ENCODE measurements around the gene LSAMP.

Gene LSAMP

GRCh38 chr3:115999613-116000012 is 445.7 kb downstream of the LSAMP start:
- no peak for DNase-seq

- no peak for DNase-seq
Observed at GRCh38 chr3:115999001-115999585, 446.2 kb downstream of the LSAMP start.

GRCh38 chr3:115996420-115997108 is 448.7 kb downstream of the LSAMP start:
- DNase-seq: no peak

GRCh38 chr3:115990669-115991068 is 454.6 kb downstream of the LSAMP start:
- DNase-seq: no peak

- no peak for DNase-seq
Observed at GRCh38 chr3:115989684-115990421, 455.4 kb downstream of the LSAMP start.

GRCh38 chr3:115986555-115987207 is 458.6 kb downstream of the LSAMP start:
- no peak for DNase-seq

GRCh38 chr3:115982629-115983028 is 462.7 kb downstream of the LSAMP start:
- no peak for DNase-seq

GRCh38 chr3:115982108-115982507 is 463.2 kb downstream of the LSAMP start:
- DNase-seq: no peak

- no peak for DNase-seq
Observed at GRCh38 chr3:115980709-115981108, 464.6 kb downstream of the LSAMP start.

- no peak for DNase-seq
Observed at GRCh38 chr3:115977866-115978265, 467.4 kb downstream of the LSAMP start.

- no peak for DNase-seq
Observed at GRCh38 chr3:115975796-115976195, 469.5 kb downstream of the LSAMP start.

- no peak for DNase-seq
Observed at GRCh38 chr3:115975353-115975752, 469.9 kb downstream of the LSAMP start.

GRCh38 chr3:115974940-115975339 is 470.3 kb downstream of the LSAMP start:
- no peak for DNase-seq

GRCh38 chr3:115968871-115969270 is 476.4 kb downstream of the LSAMP start:
- no peak for DNase-seq

GRCh38 chr3:115961380-115961779 is 483.9 kb downstream of the LSAMP start:
- DNase-seq: no peak

GRCh38 chr3:115960799-115961198 is 484.5 kb downstream of the LSAMP start:
- DNase-seq: no peak

GRCh38 chr3:115958526-115958925 is 486.8 kb downstream of the LSAMP start:
- DNase-seq: no peak

GRCh38 chr3:115947325-115947724 is 498.0 kb downstream of the LSAMP start:
- no peak for DNase-seq

- DNase-seq: no peak
Observed at GRCh38 chr3:115943579-115943978, 501.7 kb downstream of the LSAMP start.

GRCh38 chr3:115937054-115937453 is 508.2 kb downstream of the LSAMP start:
- no peak for DNase-seq

GRCh38 chr3:115932807-115933206 is 512.5 kb downstream of the LSAMP start:
- DNase-seq: no peak

GRCh38 chr3:115931581-115931980 is 513.7 kb downstream of the LSAMP start:
- DNase-seq: no peak

- no peak for DNase-seq
Observed at GRCh38 chr3:115930922-115931321, 514.4 kb downstream of the LSAMP start.

GRCh38 chr3:115930168-115930567 is 515.1 kb downstream of the LSAMP start:
- DNase-seq: no peak

Data from amniotic stem cell (primary cell).